ENCODE results near the gene GPR37L1. TPM values are rescaled to one million over a fixed set of nuclear protein-coding genes. Genes with fewer than 3 reads are reported as not detected.
"Not testable (repeated sequence)": the region's sequence is repeated elsewhere in the genome, so short reads cannot be mapped to it uniquely, and the experiment has no call there.

The GPR37L1 gene
- total RNA-seq, 2 donors from 2014 or later: 0.09 to 0.28 TPM

DNA sequence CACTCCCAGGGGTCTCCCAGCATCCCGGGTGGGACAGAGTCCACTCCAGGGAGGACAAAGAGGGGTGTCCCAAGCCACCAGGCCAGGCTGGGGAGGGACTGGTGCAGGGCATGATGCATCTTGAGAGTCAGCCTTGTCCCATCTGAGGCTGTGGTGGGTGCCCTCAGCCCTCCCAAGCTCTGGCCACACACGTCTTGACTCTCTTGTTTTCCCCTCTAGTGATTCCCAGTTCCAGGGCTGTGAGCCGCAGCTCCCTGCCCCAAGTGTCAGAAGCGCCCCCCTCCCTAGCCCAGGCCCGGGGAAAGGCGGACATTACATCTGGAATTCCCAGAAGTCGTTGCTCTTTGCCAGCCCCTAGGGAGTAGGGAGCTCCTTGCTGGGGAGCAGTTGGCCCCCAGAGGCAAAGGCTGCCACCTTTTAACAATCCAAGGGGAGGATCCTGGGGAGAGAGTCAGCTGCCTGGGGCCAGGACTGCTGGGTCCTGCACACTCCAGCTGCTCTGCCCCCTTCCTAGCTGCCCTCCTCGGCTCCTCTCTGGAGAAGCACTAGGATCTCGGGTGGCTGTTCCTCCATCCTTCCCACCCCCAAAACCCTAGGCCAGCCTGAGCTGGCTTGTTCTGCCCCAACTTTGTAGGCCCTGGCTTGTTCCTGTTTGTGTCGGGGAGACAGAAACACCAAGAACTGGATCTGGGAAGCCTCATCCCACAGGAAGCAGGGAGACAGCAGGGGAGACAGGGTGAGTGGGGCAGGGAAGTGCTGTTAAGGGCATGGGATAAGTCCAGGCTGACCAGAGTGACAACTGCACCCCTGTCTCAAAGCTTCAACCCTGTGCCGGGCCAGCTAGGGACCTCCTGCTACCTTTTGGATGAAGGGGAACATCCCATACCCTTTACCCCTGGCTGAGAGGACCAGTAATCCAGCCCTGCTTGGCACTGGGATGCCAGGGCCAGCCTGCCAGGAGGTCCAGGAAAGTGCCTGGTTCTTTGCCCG lies 40.9 kb downstream of the GPR37L1 start:
- H3K27me3 ChIP-seq (replicated peaks; ENCODE audit: insufficient read depth): no peaks in the 10 kb centered on the region
- H3K27ac ChIP-seq: no peak overlapping the region
- H3K9me3 ChIP-seq: no peaks in the 10 kb centered on the region
- H3K36me3 ChIP-seq: no peaks in the 10 kb centered on the region
- H3K4me1 ChIP-seq (replicated peaks): no peaks in the 10 kb centered on the region
- no peak for DNase-seq (ENCODE audit: low spot score)
- intact Hi-C loops (cut with DNase I): no loop called here
- H3K4me3 ChIP-seq: no peak overlapping the region
- TF ChIP-seq POLR2A (IDR thresholded peaks at IDR 0.05): no peak
- no peak for TF ChIP-seq POLR2AphosphoS5 (IDR thresholded peaks at IDR 0.05)
- TF ChIP-seq CTCF (IDR thresholded peaks at IDR 0.05): no peak
- WGBS: 76% methylated on average over 12 of the region's 12 CpGs

DNA sequence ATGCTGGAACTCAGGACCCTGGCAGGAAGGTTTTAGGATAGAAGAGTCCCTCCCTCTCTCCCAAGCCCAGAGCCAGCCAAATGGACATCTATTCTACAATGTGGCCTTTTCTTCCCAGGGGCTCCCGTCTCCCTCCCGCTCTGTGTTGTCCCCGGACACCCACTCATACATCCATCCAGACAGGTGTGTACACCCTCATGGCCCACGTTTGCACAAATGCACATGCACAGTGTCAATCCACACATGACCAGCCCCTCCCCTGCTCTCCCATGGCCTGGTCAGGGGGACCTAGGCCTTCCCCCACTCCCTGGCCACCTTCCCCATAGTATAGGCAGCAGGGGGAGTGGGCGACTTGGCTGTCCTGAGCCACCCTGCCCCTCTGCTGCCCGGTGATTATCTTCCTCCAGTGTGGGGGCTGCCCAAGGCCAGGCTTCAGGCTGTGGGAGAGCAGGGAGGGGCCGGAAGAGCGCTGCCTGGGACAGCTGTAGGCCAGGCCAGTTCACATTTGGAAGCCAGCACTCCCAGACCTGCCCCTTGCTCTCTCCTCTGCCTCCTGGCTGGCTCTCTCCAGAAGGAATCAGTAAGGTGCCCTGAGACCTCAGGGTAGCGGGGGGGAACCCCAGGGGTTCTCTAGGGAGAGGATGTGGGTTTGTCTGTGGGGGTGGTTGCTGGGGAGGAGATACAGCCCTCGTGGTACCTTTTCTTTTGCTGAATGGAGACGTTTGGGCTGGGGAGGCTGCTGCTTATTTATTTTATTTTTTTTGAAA lies 41.7 kb downstream of the GPR37L1 start:
- no peaks in the 10 kb centered on the region for H3K36me3 ChIP-seq
- H3K27me3 ChIP-seq (replicated peaks; ENCODE audit: insufficient read depth): no peaks in the 10 kb centered on the region
- H3K4me1 ChIP-seq (replicated peaks): no peaks in the 10 kb centered on the region
- H3K27ac ChIP-seq: no peak overlapping the region
- H3K4me3 ChIP-seq: no peak overlapping the region
- 79% methylated on average over 11 of the region's 11 CpGs for WGBS
- TF ChIP-seq POLR2AphosphoS5 (IDR thresholded peaks at IDR 0.05) (no peak), CTCF (IDR thresholded peaks at IDR 0.05) (no peak), POLR2A (IDR thresholded peaks at IDR 0.05) (no peak)
- no peak for DNase-seq (ENCODE audit: low spot score)
- intact Hi-C loops (cut with DNase I): no loop called here
- H3K9me3 ChIP-seq: no peaks in the 10 kb centered on the region

DNA sequence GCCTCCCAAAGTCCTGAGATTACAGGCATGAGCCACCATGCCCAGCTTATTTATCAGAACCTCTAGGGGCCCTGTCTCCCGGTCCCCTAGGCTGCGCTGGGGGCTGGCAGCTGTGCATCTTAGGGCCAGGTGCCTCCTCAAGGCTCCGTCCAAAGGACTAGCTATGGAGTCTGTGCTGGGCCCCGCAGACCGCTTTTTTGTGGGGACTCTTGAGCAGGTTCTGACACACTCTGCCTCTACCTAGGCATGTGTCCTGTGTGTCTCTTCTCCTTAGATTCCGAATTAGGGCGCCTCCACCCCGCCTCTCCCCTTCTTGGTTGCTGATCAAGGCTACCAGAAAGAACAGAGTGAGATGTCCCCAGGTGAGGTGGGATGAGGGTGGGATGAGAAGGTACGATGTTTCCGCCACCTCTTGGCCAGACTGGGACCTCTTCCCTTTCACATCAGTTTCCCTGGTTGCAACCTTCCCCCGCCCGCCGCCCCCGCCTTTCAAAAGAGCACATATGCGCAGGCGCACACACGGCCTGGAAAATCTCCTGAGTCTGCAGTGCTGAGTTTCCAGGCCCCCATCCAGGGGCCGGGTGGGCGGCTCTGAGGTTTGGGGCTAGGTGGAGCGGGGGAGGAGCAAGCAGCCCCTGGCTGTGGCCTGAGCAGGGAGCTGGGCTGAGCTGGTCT lies 42.7 kb downstream of the GPR37L1 start:
- 83% methylated on average over 20 of the region's 20 CpGs for WGBS
- TF ChIP-seq POLR2AphosphoS5 (IDR thresholded peaks at IDR 0.05) (no peak), CTCF (IDR thresholded peaks at IDR 0.05) (no peak), POLR2A (IDR thresholded peaks at IDR 0.05) (no peak)
- Histone ChIP-seq H3K27ac (no peak overlapping the region), H3K4me1 (replicated peaks) (no peaks in the 10 kb centered on the region), H3K9me3 (no peaks in the 10 kb centered on the region), H3K36me3 (no peaks in the 10 kb centered on the region), H3K27me3 (replicated peaks; ENCODE audit: insufficient read depth) (no peaks in the 10 kb centered on the region), H3K4me3 (no peak overlapping the region)
- intact Hi-C loops (cut with DNase I): no loop called here
- DNase-seq (ENCODE audit: low spot score): no peak

DNA sequence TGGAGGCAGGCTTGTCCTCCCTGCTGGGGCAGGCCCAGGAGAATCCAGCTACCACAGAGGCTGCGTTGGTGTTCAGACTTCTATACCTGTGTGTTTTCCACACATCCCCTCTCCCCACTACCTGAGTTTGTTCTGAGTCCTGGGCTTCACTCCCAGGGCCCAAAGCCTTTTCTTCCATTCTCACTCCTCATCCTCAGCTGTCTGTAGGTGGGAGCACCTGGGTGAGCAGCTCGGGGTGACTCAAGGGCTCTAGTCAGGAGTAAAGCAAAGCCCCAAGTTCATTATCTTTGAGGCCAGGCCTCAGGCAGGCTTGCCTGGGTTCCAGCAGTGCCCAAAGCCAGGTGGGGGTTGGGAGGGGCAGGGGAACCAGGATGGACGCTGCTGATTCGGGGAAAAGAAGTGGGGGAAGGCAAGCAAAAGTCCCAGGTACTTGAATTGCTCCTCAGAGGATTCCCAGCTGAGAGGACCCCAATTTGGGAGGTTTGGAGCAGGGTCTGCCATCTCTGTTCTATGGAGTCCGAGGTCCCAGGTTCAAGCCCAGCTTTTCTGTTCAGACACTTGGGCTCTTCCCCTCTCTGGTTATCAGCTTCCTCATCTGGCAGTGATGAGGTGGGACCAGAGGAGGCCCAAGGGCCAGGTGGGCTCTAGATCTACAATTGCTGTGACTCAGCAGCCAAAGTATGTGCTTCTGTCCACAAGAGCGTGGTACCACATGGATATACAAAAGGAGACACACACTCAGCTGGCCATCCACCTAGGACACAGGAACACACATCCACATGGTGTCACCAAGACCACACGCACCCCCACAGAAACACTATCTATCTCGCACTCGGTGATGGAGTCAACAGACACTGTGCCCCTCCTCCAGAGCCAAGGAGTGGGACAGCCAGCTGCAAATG lies 43.5 kb downstream of the GPR37L1 start:
- no peak for DNase-seq (ENCODE audit: low spot score)
- 88% methylated on average over 9 of the region's 9 CpGs for WGBS

DNA sequence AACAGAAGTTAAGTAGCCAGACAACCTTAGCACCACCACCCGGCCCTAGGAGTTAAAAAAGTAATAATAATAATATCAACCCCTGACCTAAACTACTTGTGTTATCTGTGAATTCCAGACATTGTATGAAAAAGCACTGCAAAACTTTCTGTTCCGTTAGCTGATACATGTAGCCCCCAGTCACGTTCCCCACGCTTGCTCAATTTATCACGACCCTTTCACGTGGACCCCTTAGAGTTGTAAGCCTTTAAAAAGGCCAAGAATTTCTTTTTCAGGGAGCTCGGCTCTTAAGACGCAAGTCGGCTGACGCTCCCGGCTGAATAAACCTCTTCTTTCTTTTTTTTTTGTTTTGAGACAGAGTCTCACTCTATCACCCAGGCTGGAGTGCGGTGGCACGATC lies 44.3 kb downstream of the GPR37L1 start:
- WGBS: 78% methylated on average over 13 of the region's 13 CpGs
- not testable (repeated sequence) for H3K27ac ChIP-seq

More for the DNA sequence above, 43.5 kb downstream of the GPR37L1 start:
- H3K4me3 ChIP-seq: no peak overlapping the region
- H3K27ac ChIP-seq: no peak overlapping the region
- TF ChIP-seq POLR2AphosphoS5 (IDR thresholded peaks at IDR 0.05): no peak
- no peak for TF ChIP-seq POLR2A (IDR thresholded peaks at IDR 0.05)
- TF ChIP-seq CTCF (IDR thresholded peaks at IDR 0.05): no peak
- intact Hi-C loops (cut with DNase I): no loop called here
- H3K36me3 ChIP-seq: no peaks in the 10 kb centered on the region
- no peaks in the 10 kb centered on the region for H3K9me3 ChIP-seq
- H3K27me3 ChIP-seq (replicated peaks; ENCODE audit: insufficient read depth): no peaks in the 10 kb centered on the region
- H3K4me1 ChIP-seq (replicated peaks): no peaks in the 10 kb centered on the region

More for the DNA sequence above, 44.3 kb downstream of the GPR37L1 start:
- H3K36me3 ChIP-seq; H3K27me3 ChIP-seq (replicated peaks; ENCODE audit: insufficient read depth); DNase-seq (ENCODE audit: low spot score); H3K9me3 ChIP-seq; H3K4me1 ChIP-seq (replicated peaks); H3K4me3 ChIP-seq; intact Hi-C loops (cut with DNase I): not testable (repeated sequence)
